Stimulated activated CD8-positive, alpha-beta memory T cell treated with anti-CD3 and anti-CD28 coated beads, Interleukin-7, amount 100 ng/mL, for 24 hours (primary cell): ENCODE measurements around the gene TRIM45.
"Not testable (repeated sequence)": the region's sequence is repeated elsewhere in the genome, so short reads cannot be mapped to it uniquely, and the experiment has no call there.

ENCODE experiments used
- DNase-seq: peaks from one replicate; pipeline ENCODE4 v3.0.0-alpha.2; 2020; ENCODE audit warnings: low read depth

The TRIM45 gene

DNA sequence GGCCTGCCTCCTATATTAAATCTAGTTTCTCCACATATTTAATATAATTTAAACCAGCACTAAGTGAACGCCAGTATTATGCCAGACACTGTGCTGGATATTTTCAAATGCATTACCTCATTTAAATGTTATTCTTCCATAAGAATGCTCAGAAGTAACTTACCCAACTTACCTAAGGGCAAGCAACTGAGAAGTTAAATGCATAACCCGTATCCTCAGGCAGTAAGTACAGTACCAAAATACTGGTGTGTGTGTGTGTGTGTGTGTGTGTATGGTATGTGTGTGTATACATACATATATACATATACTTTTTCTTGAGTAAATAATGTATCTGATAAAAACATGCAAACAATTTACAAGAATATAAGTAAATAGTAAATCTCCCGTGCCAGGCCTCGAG, 9.0 kb upstream of the TRIM45 start:
- DNase-seq = no peak

- no peak for DNase-seq
Observed at GRCh38 chr1:117128323-117129079, 7.0 kb upstream of the TRIM45 start.

DNA sequence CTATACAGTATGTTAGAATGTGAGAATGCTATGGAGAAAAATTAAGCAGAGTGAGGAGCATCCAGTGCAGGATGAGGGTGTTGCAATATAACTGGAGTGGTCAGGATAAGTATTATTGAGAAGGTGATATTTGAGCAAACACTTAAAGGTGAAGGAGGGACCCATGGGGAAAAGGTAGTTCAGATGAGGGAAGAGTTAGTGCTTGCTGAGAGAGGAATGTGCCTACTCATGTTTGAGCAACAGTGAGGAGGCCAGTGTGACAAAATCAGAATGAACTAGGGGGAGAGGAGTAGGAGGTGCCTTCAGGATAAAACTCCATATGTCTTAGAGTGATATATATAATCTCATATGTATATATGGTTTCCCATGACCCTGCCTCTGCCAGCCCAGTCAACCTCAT, 6.2 kb upstream of the TRIM45 start:
- DNase-seq = no peak

DNA sequence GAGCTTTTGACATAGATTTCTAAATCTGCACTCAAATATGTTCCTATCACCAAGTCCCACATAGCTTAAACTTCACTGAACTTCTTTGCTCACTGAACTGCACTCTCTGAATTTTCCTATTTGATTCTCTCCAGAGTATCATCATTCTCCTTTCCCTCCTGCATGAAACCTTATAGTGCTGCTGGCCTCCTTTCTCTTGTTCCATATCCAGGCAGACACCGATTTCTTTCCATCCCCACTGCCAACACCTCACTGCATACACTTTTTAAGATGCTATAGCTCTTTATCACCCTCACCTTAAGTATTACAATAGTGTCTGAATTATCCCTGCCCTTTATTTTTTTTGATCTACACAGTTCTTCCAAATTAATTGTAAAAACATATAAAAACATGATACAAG, 3.1 kb upstream of the TRIM45 start:
- DNase-seq = no peak

DNA sequence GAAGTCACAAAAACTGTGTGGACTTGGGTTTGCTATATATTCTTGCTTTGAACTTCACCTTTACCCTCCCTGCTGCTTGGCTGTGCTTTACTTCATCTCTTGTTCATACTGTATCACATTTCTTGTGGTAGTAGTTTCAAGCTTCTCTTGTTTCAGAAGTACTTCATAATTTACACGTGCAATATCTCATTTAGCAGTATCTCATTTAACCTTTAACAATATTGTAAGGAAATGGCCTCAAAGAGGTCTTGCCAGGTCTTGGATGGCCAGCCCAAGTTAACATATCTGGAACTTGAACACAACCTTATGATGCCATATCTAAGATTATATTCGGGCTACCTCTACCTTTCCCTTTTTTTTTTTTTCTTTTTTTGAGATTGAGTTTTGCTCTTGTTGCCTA, 1.7 kb upstream of the TRIM45 start:
- DNase-seq = no peak

DNA sequence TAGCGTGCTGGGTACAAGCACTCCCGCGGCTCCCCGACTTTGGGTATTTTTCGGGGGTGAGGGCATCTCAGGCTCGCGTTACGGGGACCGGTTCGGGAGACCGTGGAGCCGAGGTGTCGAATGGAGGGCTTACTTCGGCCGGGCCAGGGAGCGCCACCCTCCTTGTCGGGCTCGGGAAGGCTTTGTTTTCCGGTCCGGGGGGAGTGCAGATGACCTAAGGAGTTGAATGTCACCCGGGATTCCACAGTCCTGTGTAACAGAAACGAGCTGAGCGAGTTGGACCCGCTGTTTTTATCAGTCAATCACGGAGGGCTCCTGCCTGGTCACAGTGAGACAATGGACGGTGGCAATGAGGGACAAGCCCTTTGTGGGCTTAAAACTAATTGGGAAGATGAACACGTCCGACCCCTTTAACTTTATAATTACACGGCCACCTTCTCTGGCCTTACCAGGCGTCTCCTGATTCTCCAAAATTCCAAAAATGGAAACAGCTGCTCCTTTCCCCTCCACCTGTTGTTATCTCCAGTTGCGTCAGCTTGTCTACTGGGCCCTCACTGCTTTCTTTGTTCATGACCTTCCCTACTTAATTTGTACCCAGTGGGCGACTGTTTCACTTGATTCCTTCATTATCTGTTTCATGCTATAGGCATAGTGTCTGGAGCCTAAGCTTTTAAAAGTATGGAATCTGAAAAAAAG, 929 bp upstream of the TRIM45 start:
- DNase-seq = no peak

DNA sequence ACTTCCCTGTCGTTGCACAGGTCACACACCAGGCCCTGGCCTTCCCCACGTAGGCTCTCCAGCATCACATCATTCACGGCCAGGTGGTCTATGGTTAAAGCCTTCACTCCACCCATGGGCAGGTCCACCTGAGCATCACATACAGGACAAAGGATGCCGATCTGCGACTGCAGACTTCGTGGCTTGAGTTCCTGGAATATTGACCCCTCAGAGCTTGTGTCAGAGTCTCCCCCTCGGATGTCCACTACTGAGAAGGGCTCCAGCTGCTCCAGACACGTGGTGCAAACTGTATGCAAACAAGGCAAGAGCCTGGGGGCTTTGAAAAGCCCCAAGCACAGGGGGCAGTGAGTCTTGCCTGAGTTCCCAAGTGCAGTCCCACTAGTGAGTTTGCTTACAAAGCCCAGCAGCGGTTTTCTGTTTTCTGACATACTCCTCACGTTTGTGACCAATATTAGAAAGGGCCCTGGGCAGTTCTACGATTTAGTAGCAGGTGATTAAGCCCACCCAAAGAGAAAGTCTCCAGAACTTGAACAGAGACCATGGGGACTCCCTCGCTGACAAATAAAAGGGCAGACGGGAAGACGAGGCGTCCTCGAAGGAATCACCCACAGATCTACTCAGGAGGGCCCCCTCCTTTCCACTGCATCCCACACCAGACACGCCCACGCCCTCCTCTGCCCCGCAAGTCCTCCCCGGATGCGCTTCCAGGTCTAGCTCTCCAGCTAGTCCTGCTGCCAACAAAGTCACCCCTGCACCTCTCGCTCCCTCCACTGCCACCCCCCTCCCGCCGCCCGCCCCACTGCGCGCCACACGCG, 568 bp downstream of the TRIM45 start:
- DNase-seq = no peak

DNA sequence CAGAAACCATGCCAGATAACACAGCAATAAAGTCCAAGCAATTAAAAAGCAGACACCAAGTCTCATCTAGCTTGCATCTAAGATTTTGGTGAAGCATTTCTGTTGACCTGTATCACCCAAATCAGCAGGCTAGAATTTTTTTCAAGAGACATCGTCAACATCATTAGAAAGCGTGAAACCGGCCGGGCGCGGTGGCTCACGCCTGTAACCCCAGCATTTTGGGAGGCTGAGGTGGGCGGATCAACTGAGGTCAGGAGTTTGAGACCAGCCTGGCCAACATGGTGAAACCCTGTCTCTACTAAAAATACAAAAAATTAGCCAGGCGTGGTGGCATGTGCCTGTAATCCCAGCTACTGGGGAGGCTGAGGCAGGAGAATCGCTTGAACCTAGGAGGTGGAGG, 2.4 kb downstream of the TRIM45 start:
- DNase-seq = not testable (repeated sequence)

- no peak for DNase-seq
Observed at GRCh38 chr1:117118137-117118536, 3.4 kb downstream of the TRIM45 start.

DNA sequence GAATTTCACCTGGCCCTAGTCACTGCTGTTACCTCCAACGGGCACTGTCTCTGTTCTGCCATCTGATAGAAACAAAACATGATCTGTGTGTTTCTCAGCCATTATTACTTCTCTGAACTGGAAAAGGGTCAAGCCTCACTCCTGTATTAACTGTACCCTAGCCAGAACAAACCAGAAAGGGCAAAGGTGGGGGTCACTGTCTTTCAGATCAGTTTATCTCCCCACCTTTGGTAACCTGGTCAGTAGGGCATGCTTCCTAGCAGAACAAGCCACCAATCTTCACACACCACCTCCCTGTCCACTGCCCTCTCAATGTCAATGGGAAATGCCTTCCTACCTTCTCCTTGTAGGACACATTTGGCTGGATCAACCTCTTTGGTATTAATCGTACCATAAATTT, 3.9 kb downstream of the TRIM45 start:
- no peak for DNase-seq

DNA sequence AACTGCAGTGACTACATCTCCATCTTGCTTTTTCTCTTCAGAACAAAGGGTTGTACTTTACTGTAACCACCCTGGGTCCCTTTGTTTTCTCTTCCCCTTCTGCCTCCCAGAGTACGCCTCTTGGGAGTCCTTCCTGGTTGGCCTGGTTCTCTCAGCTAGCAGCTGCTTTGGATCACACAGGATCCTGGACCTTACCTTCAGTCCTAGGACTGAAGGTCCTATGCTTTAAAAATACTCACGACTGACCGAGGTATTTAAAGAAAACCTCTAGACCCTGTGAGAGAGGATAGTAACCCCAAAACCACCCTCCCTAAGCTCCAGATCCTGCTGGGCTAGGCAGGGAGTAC, 4.8 kb downstream of the TRIM45 start:
- no peak for DNase-seq

- DNase-seq = no peak
Observed at GRCh38 chr1:117116090-117116783, 5.3 kb downstream of the TRIM45 start.

- DNase-seq = no peak
Observed at GRCh38 chr1:117114877-117115276, 6.7 kb downstream of the TRIM45 start.

GRCh38 chr1:117113199-117113598, 8.3 kb downstream of the TRIM45 start:
- no peak for DNase-seq

- DNase-seq = no peak
Observed at GRCh38 chr1:117112047-117112717, 9.4 kb downstream of the TRIM45 start.

GRCh38 chr1:117110774-117111173, 10.8 kb downstream of the TRIM45 start:
- DNase-seq = no peak

GRCh38 chr1:117107364-117107763, 14.2 kb downstream of the TRIM45 start:
- no peak for DNase-seq

DNA sequence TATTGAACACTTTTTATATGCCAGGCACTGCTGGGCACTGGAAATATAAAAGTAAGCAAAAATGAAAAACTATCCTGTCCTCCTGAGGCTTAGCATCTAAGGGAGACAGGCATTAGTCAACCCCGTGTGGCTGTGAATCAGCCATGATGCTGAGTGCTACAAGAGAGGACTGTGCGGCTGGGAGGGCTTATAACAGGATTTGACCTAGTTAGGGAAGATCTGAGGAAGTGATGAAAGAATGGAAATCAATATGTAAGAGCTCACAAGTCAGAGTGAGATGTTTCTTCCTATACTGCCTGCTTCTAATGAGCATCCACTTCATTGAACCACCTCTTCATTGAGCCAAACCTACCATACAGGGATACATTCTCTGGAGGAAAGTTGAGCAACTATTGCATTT, 15.1 kb downstream of the TRIM45 start:
- no peak for DNase-seq

DNA sequence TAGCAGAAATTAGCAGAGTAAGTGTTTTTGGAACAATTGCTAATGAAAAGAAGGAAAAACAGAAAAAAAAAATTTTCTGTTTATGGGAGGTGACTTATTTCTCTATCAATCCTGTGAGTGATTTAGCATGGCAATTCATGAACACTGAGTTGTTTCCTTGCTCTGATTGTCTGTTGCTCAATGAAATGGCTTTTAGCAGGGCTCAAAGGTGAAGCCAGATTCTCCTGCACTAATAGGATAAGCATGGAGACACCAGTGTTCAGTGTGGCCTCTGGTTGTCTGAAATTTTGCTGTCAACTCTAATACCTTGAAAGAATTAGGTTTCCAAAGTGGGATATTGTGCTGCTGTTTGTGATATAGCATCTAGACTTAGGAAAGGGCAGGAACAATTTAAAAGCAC, 15.8 kb downstream of the TRIM45 start:
- no peak for DNase-seq

DNA sequence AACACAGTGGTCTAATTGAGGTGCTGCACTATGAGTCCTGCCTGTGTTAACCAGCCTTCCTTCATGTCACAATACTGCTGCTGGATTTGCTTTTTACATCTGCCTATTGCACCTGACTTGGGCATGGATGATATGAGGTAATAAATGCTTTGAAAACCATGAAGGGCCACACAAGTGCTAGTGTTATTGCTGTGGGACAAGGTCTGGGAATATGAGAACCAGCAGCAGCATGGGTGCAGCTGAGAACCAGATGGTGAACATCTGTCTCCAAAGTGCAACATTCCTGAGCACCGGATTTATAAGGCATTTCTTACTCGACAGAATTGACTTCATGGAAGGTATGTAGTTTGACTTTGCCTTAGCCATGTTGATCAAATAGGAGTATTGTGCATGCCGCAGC, 16.6 kb downstream of the TRIM45 start:
- DNase-seq = no peak

DNA sequence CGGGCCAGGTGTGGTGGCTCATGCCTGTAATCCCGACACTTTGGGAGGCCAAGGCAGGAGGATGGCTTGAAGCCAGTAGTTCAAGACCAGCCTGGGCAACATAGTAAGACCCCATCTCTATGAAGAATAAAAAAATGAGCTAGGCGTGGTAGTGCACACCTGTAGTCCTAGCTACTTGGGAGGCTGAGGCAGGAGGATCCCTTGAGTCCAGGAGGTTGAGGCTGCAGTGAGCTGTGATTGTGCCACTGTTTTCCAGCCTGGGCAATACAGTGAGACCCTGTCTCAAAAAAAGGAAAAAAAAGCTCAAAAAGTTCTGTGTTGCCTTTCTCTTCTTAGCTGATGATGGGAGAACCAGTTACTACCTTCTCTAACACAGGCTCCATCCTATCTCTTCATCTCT, 19.7 kb downstream of the TRIM45 start:
- DNase-seq = not testable (repeated sequence)

DNA sequence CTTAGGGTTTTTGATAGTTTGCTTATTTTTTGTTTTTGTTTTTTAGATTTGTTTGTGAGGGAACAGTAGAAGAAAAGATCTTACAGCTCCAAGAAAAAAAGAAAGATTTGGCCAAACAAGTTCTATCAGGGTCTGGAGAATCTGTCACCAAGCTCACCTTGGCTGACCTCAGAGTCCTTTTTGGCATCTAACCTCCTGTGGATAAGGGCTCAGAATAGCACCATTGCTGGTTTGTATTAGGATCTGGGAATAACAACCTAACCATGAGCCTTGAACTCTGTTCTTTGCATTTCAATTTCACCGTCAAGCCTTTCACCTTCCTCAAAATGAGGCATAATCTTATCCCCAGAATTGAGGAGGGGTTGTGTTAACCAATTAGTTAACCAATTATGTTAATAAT, 20.2 kb downstream of the TRIM45 start:
- no peak for DNase-seq
